NOMO-1 treated with dmso at 0.1 percent for 144 hours (cell line): ENCODE data around the gene NONO.
"Not testable (repeated sequence)": the region's sequence is repeated elsewhere in the genome, so short reads cannot be mapped to it uniquely, and the experiment has no call there.

Source experiments
- DNase-seq: peaks from one replicate; lab custom pipeline; 2025; ENCODE audit not compliant: unreplicated experiment; lab: John Stamatoyannopoulos, UW

Gene NONO, protein sequence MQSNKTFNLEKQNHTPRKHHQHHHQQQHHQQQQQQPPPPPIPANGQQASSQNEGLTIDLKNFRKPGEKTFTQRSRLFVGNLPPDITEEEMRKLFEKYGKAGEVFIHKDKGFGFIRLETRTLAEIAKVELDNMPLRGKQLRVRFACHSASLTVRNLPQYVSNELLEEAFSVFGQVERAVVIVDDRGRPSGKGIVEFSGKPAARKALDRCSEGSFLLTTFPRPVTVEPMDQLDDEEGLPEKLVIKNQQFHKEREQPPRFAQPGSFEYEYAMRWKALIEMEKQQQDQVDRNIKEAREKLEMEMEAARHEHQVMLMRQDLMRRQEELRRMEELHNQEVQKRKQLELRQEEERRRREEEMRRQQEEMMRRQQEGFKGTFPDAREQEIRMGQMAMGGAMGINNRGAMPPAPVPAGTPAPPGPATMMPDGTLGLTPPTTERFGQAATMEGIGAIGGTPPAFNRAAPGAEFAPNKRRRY

DNA sequence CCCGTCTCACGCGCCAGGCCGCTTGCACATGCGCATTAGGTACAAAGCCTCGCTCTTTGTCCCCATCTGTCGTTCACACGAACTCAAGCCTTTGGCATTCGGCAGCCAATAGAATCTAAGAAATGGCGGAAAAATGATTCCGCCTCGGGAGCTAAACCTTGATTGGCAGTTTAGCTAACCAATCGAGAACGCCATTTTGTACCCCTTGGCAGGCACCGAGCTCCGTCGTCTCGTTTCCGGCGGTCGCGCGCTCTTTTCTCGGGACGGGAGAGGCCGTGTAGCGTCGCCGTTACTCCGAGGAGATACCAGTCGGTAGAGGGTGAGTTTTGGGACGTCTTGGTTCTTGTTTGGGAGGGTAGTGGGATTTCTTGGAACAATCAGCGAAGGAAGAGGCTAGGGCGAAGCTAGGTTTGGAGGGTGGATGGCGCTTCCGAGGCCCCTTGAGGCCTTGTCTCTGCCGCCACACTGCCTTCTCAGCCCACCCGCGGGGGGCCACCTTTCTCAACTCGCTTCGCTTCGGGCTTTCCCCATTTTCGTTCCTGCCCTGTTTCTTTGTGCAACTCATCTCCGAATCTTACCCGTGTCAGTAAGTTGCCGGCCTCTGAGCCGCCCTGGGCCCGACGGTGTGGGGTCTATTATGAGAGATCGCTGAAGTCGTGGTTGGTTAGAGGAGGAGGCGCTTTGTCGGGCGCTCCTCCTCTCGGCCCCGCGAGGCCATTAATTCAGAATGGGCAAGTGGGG lies at the start of gene NONO:
NONO (plus strand) TSS at position 233 of the 741 bp plus-strand sequence. CDS start 7,003 bp downstream, outside the sequence.
- DNase-seq, result peak; percentile 88

DNA sequence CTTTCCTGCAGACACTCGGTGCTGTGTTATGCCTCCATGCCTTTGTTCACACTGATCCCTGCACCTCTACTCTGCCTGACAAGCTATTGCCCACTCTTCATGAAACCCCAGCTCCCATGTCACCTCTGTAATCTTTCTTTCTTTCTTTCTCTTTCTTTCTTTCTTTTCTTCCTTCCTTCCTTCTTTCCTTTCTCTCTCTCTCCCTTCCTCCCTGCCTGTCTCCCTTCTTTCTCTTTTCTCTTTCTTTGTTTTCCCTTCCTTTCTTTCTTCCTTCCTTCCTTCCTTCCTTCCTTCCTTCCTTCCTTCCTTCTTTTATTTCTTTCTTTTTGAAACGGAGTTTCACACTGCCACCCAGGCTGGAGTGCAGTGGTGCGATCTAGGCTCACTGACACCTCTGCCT lies 48.0 kb upstream of the NONO start:
- no peak for DNase-seq

DNA sequence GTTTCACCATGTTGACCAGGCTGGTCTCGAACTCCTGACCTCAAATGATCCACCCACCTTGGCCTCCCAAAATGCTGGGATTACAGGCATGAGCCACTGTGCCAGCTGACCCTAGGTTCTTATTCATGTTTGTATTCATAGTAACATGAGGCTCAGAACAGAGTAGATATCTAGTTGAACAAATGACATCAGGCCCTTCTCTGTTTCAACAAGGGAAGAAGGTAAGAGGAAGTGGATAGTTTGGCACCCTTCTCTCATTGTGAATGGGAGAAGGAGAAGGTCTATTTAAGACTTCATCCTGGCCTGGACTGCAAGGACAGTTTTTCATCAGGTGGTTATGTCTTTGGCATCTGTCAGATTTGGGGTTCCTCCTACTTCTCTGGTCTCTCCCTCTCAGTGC lies 46.6 kb upstream of the NONO start:
- no peak for DNase-seq

DNA sequence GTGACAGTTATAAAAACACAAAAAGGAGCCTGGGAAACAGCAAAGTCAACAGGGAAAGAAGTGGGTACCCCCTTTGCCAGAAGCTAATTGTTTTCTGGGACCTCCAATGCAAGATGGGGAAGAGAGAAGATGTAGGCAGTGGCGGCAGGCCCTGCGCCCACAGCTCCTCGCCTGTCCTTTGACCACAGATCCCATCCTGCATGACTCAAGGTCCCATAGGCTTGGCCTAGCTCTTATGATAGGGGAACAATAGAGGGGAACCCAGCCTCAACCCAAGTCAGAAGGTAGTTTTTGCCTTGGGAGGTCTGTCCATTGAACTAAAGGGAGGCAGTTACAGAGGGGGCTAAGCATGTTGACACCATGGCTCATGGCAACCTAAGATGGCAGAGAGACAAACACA lies 43.7 kb upstream of the NONO start:
- DNase-seq, result no peak

DNA sequence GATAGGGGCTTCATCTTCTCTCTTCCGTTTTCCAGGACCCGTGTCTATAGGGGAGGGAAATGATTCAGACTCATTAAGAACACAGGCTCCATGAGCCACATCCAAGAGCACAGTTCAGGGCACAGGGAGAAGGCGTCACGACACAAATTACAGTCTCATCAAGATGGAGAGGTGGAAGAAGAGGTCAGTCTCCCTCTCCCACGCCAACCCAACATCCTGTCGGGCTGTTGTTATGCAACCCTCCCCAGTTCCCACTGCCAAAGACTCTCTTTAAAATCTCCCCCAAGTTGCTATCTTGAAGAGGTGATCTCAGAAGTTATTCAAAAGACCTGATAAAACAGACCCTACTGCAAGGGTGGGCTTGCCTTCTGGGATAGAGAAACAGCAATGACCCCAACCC lies 42.1 kb upstream of the NONO start:
- no peak for DNase-seq

DNA sequence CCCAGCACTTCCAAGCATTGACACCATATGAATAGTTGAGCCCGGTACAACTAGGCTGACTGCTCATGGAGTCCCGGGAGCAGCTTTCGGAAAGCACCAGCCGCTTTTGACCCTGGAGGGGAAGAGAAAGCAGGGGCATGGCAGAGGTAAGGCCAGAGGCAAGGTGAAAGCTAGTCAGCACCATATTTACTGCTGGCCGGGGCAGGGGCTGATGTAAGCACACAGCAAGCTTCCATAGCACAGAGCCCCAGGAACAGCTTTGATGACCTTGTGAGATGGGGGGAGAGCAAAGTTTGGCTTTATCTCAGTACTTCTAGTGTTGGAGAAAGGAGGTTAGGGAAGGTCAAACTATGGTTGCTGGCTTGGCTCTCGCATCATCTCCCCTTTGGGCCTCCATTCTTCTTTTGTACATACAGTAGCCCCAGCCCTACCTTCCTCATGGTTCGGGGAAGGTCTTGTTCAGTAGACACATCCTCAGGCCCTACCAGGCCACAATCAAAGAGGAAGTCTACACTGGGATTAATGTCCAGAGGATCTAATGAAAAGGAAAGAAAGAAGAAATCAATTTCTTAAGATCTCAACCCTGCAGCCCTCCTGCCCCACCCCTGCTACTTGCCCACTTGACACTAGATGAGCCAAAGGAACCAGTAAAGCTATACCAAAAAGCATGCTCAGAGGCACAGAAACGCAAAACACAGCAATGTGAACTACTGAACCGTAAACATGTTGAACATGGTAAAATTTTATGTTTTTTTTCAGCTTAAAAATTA lies 38.9 kb upstream of the NONO start:
- no peak for DNase-seq

DNA sequence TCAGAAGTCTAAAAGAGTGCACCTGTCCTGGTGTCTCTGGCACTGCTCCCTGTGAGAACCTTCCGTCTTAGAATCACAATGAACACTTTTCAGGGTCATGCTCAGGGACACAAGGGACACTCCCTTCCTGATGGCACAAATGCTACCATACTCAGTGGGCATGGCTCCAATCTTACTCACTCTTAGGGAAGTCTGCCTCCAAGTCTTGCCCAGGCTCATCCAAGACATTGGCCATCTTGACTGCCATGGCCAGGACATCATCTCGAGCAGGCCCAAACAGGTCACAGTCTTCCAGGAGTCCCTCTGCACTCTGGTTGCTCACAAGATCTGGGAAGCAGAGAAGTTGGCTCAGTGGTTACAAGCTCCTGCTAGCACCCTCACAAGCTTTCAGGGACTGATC lies 38.3 kb upstream of the NONO start:
- no peak for DNase-seq

DNA sequence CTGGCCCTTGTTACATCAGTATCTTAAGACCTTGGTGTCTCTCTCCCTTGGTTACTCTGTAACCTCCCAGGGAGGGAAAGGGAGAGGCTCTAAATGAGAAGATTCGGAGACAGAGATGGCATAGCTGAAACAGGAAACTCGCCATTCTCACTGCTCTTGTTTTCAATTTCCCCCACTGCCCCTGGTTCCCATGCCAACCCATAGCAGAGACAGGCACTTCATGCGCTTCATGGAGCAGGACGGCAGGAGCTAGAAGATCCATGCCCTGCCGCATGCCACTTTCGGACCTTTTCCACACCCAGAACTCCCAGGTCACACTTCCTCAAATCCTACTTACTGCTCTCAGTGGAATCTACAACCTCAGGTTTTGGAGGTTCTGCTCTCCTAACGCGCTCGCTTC lies 32.6 kb upstream of the NONO start:
- DNase-seq, result no peak

DNA sequence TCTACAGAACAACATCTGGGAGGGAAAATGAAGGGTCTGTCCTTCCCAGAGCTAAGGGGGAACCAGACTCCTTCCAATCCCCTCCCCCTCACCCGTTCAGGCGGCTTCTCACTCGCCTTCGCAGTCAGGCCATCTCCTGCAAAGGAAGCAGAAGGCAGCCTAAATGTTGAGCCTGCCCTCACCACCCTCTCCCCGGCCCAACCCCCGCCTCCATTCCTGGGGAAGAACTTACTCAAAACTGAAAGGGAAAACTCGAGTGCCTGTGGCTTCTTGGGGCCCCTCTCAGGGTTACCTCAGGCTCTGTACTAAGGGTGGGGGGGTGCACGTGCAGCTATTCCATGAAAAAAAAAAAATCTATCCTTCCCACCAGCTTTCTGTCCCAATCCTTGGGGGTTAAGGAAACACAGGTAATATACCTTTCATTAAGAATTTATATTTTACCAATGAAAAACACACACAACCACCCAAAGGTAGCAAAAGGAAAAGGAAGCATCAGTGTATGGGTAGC lies 31.9 kb upstream of the NONO start:
- DNase-seq, result no peak

DNA sequence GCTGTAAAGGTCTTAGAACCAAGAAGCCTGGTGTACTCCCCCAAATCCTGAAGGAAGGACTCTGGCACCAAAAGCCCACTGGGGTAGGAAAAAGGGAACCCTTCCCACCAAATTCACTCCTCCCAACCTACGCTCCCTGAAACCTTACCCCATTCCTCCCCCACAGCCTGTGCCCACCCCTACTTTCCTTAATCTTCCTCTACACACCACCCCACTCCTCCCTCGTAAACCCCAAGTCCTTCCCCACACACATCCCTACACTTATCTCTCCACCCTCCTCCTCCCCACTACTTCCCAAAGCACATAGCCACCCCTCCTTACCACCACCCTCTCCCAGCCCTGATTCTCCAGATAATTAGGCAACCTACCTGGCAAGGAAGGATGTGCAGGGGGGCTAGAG lies 31.2 kb upstream of the NONO start:
- no peak for DNase-seq

DNA sequence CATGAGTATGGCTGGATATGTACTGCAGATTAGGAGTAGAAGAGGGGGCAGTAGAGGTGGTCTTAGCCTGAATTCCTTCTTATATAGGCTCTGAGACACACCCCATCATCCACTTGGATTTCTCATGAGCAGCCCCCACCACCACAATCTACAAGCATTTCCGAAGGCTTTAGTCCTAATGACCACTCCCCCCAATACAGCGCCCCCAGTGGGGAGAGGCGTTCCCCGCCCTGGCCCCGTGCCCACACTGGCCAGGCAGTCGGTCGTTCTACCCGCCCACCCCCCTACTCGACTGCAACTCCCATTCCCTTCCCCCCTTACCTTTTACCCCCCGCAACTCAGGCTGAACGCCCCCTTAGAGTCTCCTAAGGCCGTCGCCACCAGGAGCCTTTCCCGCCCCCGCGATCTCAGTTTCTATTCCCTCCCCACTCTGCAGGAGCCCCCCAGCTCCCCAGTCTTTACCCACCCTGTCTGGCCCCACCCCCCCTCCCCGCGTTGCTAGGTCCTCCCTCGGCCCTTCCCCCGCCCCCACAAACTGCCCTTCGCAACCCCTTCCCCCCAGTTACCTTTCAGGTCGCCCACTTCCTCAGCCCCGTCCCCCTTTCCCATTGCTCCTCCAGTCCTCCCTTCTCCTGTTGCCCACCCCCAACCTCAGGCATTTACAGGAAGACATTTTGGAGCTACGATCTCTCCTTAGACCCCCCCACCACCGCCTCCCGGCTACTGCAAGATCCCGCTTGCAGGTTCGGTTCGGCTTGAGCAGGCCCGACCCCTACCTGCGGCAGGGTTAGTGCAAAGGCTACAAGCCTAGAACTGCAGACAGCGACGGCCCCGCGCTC lies 30.0 kb upstream of the NONO start:
- DNase-seq, result no peak

DNA sequence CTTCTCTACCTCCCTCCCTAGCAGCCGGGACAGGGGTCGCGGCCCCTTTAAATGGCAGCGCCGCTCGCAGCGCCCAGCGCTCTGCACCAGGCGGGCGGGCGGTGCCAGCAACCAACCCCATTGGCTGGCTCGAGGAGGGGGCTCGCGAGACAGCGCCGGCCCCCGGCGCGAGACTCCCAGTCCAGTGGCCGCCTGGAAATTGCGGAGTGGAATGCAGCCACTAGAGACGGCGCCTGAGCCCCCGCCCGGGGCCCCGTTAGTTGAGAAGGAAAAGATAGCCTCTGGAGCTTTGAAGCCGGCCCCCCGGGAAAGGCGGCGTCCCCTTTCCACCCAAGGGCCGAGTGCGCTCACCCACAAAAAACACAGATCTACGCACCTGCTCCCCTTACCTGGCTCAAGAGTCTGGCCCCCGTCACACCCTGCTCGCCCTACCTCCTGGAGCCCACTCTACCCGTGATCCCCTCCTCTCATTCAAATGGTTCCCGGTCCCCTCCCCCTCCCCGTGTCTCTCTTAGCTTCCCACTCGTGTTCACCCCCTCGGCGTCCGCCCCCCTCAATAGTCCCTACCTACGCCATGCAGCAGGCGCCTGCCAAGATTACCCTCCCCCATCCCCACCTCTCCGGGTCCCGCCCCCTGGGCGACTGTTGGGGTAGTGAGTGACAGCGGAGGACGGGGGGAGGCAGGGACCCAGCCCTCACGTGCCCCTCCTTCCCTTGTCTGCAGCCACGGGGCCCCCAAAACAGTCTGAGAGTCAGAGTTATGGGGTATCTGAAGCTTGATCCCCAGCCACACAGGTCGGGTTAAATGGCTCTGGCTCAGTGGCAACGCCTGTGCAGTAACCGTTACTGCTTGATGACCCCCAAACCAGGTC lies 29.1 kb upstream of the NONO start, which contains the start of gene ZMYM3:
ZMYM3 (minus strand) TSS at position 49 of the 872 bp plus-strand sequence. CDS start 885 bp downstream, outside the sequence.
- peak; percentile 59 for DNase-seq

DNA sequence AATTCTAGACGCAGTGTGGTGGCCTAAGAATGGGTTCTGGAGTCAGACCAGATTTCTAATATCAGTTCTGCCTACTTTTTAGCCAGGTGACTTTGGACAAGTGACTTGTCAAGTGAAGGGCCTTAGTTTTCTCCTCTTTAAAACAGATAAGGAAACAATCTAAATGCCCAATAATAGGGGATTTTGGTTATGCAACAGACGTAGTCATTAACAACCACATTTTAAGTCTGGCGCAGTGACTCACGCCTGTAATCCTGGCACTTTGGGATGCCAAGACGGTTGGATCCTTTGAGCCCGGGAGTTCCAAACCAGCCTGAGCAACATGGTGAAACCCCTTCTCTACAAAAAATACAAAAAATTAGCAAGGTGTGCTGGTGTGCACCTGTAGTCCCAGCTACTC lies 27.4 kb upstream of the NONO start:
- no peak for DNase-seq

DNA sequence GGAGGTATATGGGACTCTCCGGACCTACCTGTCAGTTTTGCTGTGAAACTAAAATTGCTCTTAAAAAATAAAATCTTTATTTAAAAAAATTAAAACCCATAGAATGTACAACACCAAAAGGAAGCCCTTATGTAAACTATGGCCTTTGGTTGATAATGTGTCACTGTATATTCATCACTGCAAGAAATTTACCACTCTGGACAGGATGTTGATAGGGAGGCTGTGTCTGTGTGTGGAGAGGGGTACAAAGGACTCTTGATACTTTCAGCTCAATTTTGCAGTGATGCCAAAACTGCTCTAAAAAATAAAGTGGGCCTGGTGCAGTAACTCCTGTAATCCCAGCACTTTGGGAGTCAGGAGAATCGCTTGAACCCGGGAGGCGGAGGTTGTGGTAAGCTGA lies 26.6 kb upstream of the NONO start:
- no peak for DNase-seq

DNA sequence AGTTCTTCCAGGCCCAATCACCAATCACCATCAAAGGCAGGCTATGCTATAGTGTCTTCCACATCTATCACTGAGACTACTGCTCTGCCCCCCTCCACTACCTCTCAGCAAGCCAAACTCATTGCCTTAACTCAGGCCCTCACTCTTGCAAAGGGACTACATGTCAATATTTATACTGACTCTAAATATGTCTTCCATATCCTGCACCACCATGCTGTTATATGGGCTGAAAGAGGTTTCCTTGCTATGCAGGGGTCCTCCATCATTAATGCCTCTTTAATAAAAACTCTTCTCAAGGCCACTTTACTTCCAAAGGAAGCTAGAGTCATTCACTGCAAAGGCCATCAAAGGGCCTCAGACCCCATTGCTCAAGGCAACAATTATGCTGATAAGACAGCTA lies 14.8 kb upstream of the NONO start:
- not testable (repeated sequence) for DNase-seq

DNA sequence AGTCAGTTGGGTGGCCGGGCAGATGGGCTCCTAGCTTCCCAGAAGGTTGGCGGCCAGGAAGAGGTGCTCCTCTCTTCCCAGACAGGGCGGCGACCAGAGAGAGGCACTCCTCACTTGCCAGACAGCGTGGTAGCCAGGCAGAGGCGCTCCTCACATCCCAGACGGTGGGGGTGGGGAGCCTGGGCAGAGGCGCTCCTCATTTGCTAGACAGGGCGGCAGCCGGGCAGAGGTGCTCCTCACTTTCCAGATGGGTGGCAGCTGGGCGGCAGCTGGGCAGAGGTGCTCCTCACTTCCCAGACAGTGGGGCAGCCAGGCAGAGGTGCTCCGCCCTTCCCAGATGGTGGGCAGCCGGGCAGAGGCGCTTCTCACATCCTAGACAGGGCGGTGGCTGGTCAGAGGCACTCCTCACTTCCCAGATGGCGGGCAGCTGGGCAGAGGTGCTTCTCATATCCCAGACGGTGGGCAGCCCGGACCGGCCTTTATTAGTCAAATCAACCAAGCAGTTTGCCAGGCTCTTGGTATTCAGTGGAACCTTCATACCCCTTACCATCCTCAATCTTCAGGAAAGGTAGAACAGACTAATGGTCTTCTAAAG lies 13.5 kb upstream of the NONO start:
- DNase-seq, result no peak

DNA sequence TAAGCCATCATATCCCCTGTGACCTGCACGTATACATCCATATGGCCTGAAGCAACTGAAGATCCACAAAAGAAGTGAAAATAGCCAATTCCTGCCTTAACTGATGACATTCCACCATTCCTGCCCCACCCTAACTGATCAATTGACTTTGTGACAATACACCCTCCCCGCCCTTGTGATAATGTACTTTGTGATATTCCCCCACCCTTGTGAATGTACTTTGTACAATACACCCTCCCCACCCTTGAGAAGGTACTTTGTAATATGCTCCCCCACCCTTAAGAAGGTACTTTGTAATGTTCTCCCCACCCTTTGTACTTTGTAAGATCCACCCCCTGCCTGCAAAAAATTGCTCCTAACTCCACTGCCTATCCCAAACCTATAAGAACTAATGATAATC lies 11.1 kb upstream of the NONO start:
- DNase-seq, result not testable (repeated sequence)

DNA sequence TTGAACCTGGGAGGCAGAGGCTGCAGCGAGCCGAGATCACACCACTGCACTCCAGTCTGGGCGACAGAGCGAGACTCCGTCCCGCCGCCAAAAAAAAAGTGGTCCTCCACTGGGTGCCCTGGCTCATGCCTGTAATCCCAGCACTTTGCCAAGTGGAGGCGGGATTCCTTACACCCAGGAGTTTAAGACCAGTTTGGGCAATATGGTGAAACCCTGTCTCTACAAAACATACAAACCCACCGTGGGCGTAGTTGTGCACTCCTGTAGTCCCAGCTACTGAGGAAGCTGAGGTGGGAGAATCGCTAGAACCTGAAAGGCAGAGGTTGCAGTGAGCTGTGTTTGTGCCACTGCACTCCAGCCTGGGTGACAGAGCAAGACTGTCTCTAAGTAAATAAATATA lies 2.1 kb upstream of the NONO start:
- DNase-seq, result not testable (repeated sequence)
